Cardiac muscle cell (in vitro differentiated cells and primary cell): Measurements from ENCODE around the gene CARS2. TPM values are rescaled to one million over a fixed set of nuclear protein-coding genes. Genes with fewer than 3 reads are reported as not detected.
"Not testable (repeated sequence)": the region's sequence is repeated elsewhere in the genome, so short reads cannot be mapped to it uniquely, and the experiment has no call there.

Source experiments
- DNase-seq, 2 donors: peaks; one replicate each; pipeline versions ENCODE4 v3.0.0 to v3.0.0-alpha.2; 2010 to 2017; ENCODE audit warnings: low read depth in 1 of 2, low spot score in 1 of 2
- H3K27ac ChIP-seq: fragments of 200-600 bp; sonication (generic); 2 replicates; pipeline ENCODE4 v1.5.1; 2016
- H3K27me3 ChIP-seq: fragments of 200-600 bp; sonication (generic); 2 replicates; pipeline ENCODE4 v1.6.0; 2016; ENCODE audit warnings: control low read depth
- H3K36me3 ChIP-seq: fragments of 200-600 bp; sonication (generic); 2 replicates; pipeline ENCODE4 v1.5.1; 2016; ENCODE audit warnings: control low read depth
- H3K4me1 ChIP-seq: fragments of 200-600 bp; sonication (generic); 2 replicates; pipeline ENCODE4 v1.8.1; 2017; ENCODE audit warnings: low read depth, mild to moderate bottlenecking, mixed run types
- H3K4me3 ChIP-seq: fragments of 200-600 bp; sonication (generic); 2 replicates; pipeline ENCODE4 v1.5.1; 2016; ENCODE audit warnings: mild to moderate bottlenecking
- H3K9me3 ChIP-seq: fragments of 200-600 bp; sonication (generic); 2 replicates; pipeline ENCODE4 v1.5.1; 2017; ENCODE audit warnings: low read depth, mild to moderate bottlenecking, control low read depth
- polyA plus RNA-seq: library from polyadenylated mRNA; unstranded; fragments of >200 nt; fragmentation: Nextera tagmentation; extraction: Ambion mirVana; gene quantifications from 2 replicates; pipeline ENCODE4 v1.2.1, GENCODE V29; 2016
- total RNA-seq: library from RNA; depleted of rRNA; stranded (reverse); fragments of >200 nt; gene quantifications from 2 replicates; pipeline ENCODE4 v1.2.3, GENCODE V29; 2016
- TF ChIP-seq, protein P1 (sequence below): IDR thresholded peaks from 2 replicates; pipeline ENCODE4 v1.5.1; 2012; ENCODE audit warnings: low read depth, mild to moderate bottlenecking, low read length

Gene CARS2
- total and polyA plus RNA-seq, 2 experiments from 2014 or later: 58.2 to 94.6 TPM

GRCh38 chr13:110633776-110634175 lies 72.1 kb downstream of the CARS2 start:
- H3K4me3 ChIP-seq: no peak overlapping the region
- no peaks in the 10 kb centered on the region for H3K9me3 ChIP-seq
- no peak overlapping the region for H3K27ac ChIP-seq
- peaks cover 28% of the 10 kb centered on the region for H3K36me3 ChIP-seq
- no peak for DNase-seq
- TF ChIP-seq, protein P1, sequence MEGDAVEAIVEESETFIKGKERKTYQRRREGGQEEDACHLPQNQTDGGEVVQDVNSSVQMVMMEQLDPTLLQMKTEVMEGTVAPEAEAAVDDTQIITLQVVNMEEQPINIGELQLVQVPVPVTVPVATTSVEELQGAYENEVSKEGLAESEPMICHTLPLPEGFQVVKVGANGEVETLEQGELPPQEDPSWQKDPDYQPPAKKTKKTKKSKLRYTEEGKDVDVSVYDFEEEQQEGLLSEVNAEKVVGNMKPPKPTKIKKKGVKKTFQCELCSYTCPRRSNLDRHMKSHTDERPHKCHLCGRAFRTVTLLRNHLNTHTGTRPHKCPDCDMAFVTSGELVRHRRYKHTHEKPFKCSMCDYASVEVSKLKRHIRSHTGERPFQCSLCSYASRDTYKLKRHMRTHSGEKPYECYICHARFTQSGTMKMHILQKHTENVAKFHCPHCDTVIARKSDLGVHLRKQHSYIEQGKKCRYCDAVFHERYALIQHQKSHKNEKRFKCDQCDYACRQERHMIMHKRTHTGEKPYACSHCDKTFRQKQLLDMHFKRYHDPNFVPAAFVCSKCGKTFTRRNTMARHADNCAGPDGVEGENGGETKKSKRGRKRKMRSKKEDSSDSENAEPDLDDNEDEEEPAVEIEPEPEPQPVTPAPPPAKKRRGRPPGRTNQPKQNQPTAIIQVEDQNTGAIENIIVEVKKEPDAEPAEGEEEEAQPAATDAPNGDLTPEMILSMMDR: no peak
- H3K27me3 ChIP-seq: no peaks in the 10 kb centered on the region
- no peaks in the 10 kb centered on the region for H3K4me1 ChIP-seq

- H3K4me3 ChIP-seq, H3K9me3 ChIP-seq, H3K27me3 ChIP-seq, DNase-seq, H3K4me1 ChIP-seq, H3K27ac ChIP-seq: not testable (repeated sequence)
- peaks cover 22% of the 10 kb centered on the region for H3K36me3 ChIP-seq
Observed at GRCh38 chr13:110632255-110632654, 73.7 kb downstream of the CARS2 start.

DNA sequence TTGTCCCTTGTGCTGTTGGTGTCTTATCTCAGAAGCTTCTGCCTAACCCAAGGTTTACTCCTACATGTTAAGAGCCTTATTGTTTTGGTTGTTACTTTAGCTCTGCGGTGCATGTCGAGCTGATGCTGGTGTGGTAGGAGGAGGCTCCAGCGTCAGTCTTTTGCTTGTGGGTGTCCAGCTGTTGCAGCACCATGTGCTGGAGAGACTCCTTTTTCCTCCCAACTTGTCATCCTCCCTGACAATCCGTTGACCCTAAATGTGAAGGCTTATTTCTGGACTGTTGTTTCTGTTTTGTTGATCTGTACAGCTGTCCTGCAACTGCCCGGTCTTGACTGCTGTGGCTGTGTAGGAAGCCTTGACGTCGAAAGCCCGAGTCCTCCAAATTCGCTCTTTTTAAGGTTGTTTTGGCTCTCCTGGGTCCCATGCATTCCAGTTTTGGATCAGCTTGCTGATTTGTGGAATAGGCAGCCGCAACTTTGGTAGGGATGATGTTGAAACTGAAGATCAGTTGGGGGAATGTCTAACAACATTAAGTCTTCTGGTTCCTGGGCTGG lies 75.3 kb downstream of the CARS2 start:
- H3K4me3 ChIP-seq: no peak overlapping the region
- H3K27ac ChIP-seq: no peak overlapping the region
- no peaks in the 10 kb centered on the region for H3K4me1 ChIP-seq
- TF ChIP-seq, protein P1: no peak
- no peaks in the 10 kb centered on the region for H3K27me3 ChIP-seq
- H3K9me3 ChIP-seq: no peaks in the 10 kb centered on the region
- H3K36me3 ChIP-seq: peaks cover 14% of the 10 kb centered on the region
- peak in 1 of 2 donors; percentile 30 for DNase-seq

GRCh38 chr13:110629735-110630134 lies 76.2 kb downstream of the CARS2 start:
- Histone ChIP-seq H3K27me3 (no peaks in the 10 kb centered on the region), H3K27ac (no peak overlapping the region), H3K36me3 (peaks cover 7% of the 10 kb centered on the region), H3K4me1 (no peaks in the 10 kb centered on the region), H3K4me3 (no peak overlapping the region), H3K9me3 (no peaks in the 10 kb centered on the region)
- DNase-seq: no peak
- TF ChIP-seq, protein P1: no peak

- Histone ChIP-seq H3K27me3 (no peaks in the 10 kb centered on the region), H3K4me3 (no peak overlapping the region), H3K9me3 (no peaks in the 10 kb centered on the region), H3K36me3 (peaks cover 2% of the 10 kb centered on the region), H3K27ac (no peak overlapping the region), H3K4me1 (no peaks in the 10 kb centered on the region)
- DNase-seq: peak in 1 of 2 donors; percentile 24
- TF ChIP-seq, protein P1: no peak
Observed at GRCh38 chr13:110628952-110629701, 76.8 kb downstream of the CARS2 start.

GRCh38 chr13:110628477-110628793 lies 77.5 kb downstream of the CARS2 start:
- DNase-seq: peak in 1 of 2 donors; percentile 62
- no peak overlapping the region for H3K4me3 ChIP-seq
- H3K27me3 ChIP-seq: no peaks in the 10 kb centered on the region
- TF ChIP-seq, protein P1: no peak
- H3K36me3 ChIP-seq: peaks cover 2% of the 10 kb centered on the region
- no peaks in the 10 kb centered on the region for H3K4me1 ChIP-seq
- no peaks in the 10 kb centered on the region for H3K9me3 ChIP-seq
- H3K27ac ChIP-seq: no peak overlapping the region
